ENCODE results near the gene SLC1A3.

SLC1A3 gene

DNA sequence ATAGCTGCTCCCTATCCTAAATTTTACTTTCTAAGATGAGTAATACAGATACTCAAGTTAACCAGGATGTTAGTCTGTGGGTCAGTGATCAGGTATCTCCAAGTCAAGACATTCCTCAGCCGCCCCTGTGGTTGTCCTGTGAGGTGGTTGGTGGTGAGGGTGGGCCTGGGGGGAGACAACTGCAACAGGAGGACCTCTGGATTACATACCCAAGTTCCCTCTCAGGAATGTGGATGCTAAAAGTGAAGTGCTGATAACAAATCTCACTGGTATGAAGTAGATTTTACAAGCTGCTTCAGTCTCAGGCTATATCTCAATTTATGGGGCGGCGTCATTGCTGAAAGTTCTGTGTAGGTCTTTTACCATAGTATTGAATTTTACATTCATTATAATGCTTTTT, 38.3 kb downstream of the SLC1A3 start:
- no peak for DNase-seq (ENCODE audit: low spot score)
- TF ChIP-seq, protein P1, sequence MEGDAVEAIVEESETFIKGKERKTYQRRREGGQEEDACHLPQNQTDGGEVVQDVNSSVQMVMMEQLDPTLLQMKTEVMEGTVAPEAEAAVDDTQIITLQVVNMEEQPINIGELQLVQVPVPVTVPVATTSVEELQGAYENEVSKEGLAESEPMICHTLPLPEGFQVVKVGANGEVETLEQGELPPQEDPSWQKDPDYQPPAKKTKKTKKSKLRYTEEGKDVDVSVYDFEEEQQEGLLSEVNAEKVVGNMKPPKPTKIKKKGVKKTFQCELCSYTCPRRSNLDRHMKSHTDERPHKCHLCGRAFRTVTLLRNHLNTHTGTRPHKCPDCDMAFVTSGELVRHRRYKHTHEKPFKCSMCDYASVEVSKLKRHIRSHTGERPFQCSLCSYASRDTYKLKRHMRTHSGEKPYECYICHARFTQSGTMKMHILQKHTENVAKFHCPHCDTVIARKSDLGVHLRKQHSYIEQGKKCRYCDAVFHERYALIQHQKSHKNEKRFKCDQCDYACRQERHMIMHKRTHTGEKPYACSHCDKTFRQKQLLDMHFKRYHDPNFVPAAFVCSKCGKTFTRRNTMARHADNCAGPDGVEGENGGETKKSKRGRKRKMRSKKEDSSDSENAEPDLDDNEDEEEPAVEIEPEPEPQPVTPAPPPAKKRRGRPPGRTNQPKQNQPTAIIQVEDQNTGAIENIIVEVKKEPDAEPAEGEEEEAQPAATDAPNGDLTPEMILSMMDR (conservative IDR thresholded peaks at IDR 0.05; ENCODE audit: low read depth) = no peak
- ChIA-PET CTCF (no interaction called here), POLR2A (ENCODE audit: low non-redundant PET) (no interaction called here)
- no peak overlapping the region for H3K27ac ChIP-seq

DNA sequence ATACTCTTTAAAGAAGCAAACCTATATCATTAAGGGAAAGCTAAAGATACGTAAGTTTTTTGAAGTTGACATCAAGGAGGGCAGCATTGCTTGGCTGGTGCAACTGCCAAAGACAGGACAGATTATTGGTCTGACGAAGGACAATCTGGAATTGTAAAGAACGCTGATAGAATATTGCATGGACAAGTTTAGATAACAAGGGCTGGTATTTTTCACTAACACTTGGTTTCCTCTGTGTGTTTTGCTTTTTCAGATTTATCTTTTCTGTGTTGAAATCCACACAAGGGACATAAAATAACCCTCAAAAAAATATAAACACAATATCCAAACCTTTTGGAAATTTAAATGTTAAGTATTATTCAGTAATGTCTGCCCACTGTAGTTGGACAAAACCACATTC, 39.7 kb downstream of the SLC1A3 start:
- no peak overlapping the region for H3K27ac ChIP-seq
- CTCF ChIA-PET = interaction anchor here (0.8 kb wide), 1 partner anchor 9 kb away, joined by 5 read pairs; no protein-coding TSS in a partner anchor
- TF ChIP-seq, protein P1 (conservative IDR thresholded peaks at IDR 0.05; ENCODE audit: low read depth) = no peak
- POLR2A ChIA-PET (ENCODE audit: low non-redundant PET) = no interaction called here
- no peak for DNase-seq (ENCODE audit: low spot score)

DNA sequence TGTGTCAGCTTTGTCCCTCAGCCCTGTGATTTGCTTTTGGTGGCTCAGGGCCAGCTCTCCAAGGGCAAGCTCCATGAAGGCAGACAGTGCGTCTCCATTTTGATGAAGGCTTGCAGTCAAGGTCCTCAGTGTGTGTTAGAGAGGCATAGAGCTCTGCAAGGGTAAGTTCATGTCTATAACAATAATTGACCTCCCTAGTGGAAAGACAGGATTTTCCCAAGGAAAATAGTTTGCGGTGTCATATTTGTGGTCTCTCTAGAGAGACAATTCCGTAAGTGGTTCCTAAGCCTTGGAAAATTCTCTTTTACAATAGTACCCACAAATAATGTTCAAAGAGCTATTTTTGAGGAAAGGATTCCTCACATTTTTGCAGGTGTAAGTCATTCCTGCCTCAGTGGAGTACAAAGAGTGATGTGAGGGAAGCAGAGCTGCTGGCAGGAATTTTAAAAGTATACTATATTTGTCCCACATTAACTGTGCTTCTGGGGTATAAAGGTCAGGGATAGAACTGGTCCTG, 40.2 kb downstream of the SLC1A3 start:
- TF ChIP-seq, protein P1 (conservative IDR thresholded peaks at IDR 0.05; ENCODE audit: low read depth) = no peak
- DNase-seq (ENCODE audit: low spot score) = no peak
- POLR2A ChIA-PET (ENCODE audit: low non-redundant PET) = no interaction called here
- H3K27ac ChIP-seq = no peak overlapping the region
- CTCF ChIA-PET = interaction anchor here (0.8 kb wide), 1 partner anchor 8 kb away, joined by 5 read pairs; no protein-coding TSS in a partner anchor

DNA sequence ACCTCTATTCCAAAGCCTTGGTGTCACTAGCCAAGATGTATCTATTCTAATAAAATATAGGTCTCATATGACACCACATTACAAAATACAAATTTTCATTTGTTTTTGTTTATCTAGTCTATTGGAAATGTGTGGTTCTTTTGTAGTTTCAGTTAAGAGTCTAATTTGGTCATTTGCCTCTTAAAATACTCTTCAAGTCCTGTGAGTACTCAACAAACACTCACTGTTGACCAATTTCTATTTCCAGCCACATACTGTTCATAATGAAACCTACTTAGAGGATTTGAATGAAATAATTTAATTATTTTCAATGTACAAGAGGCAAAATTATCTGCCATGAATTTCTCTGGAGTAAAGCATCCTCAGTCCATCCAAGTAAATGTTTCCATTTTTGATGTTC, 40.6 kb downstream of the SLC1A3 start:
- H3K27ac ChIP-seq = no peak overlapping the region
- TF ChIP-seq, protein P1 (conservative IDR thresholded peaks at IDR 0.05; ENCODE audit: low read depth) = no peak
- ChIA-PET CTCF (interaction anchor here (0.7 kb wide), 1 partner anchor 239 kb away, joined by 4 read pairs; no protein-coding TSS in a partner anchor), POLR2A (ENCODE audit: low non-redundant PET) (no interaction called here)
- DNase-seq (ENCODE audit: low spot score) = no peak

DNA sequence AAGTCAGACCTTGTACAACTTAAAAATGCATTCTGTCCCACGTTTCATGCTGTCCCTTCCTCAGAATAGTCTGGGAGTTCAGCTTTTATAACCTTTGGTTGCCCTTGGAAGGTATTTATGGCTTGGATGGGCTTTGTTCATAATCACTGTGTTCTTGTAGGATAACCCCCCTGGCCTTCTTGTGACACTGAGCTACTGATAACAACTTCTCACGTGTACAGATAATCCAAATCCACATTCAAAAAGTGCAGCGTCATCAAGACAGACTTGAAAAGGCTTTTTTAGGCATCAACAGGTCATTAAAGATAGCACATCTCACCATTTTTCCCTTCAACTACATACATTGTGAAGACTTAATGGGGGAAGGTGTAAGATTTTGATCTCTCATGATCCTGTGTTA, 42.0 kb downstream of the SLC1A3 start:
- POLR2A ChIA-PET (ENCODE audit: low non-redundant PET) = no interaction called here
- CTCF ChIA-PET = interaction anchor here (0.9 kb wide), 1 partner anchor 48 kb away, joined by 5 read pairs; no protein-coding TSS in a partner anchor

DNA sequence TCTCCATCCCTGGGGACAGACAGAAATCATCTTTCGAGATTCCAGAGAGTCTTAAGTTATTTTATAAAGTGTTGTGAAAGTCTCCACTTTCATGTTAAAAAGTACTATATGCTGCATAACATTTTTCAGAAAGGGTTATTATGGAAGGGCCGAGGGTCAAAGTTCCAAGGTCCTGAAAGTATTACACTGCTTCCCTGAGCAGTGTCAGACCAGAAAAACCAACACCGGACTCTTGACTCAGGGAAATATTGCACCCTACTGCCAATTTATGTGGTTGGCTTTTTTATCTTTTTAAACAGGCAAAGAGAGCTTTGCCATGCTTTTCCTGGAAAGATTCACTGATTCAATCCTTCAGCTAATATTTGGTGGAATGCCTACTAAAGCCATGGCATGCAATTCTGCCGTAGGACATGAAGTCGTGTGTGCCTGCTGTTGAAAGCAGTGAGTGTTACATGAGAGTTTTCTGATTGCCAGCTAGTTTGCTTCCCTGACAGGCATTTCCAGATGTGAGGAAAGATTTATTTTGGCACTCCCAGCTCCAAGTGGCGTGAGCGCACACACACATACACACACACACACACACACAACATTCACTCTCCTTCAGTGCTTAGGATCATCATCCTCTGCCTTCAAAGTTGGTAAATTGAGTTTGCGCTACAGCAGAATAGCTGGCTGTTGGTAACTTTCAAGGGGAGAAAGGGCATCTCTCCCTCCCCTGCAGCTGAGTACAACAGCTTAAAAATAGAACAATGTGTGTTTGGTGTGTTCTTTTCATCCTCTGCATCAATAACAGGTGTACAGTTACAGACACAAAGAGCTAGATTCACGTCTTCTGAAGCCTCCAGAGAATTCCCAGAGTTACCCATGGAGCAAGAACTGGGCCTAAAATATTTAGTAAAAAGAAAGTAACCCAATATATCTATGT, 45.6 kb downstream of the SLC1A3 start:
- no peak for DNase-seq (ENCODE audit: low spot score)
- CTCF ChIA-PET = interaction anchor here (0.6 kb wide), 1 partner anchor 38 kb away, joined by 3 read pairs; no protein-coding TSS in a partner anchor
- H3K27ac ChIP-seq = no peak overlapping the region
- TF ChIP-seq, protein P1 (conservative IDR thresholded peaks at IDR 0.05; ENCODE audit: low read depth) = no peak
- POLR2A ChIA-PET (ENCODE audit: low non-redundant PET) = no interaction called here

More for the DNA sequence above, 42.0 kb downstream of the SLC1A3 start:
- TF ChIP-seq, protein P1 (conservative IDR thresholded peaks at IDR 0.05; ENCODE audit: low read depth) = no peak
- no peak overlapping the region for H3K27ac ChIP-seq
- DNase-seq (ENCODE audit: low spot score) = no peak
